Activated T-helper 17 cell treated with anti-CD3 and anti-CD28 coated beads, Interleukin-2, amount 50 U/mL, for 72 hours (primary cell): ENCODE results near the gene PLCXD1. TPM values are rescaled to one million over a fixed set of nuclear protein-coding genes. Genes with fewer than 3 reads are reported as not detected.

Experiments
- ATAC-seq: fragments of 150-1000 bp; cut with Tn5 transposase; replicated peaks from 2 replicates; pipeline ENCODE4 v1.10.0; 2021; ENCODE audit warnings: mild to moderate bottlenecking, moderate library complexity
- H3K27ac Mint-ChIP-seq: one replicate; pipeline ENCODE4 v1.8.0; 2022; ENCODE audit warnings: mixed read lengths
- H3K27me3 Mint-ChIP-seq: one replicate; pipeline ENCODE4 v1.8.0; 2022; ENCODE audit warnings: mixed read lengths
- H3K36me3 Mint-ChIP-seq: one replicate; pipeline ENCODE4 v1.8.0; 2022; ENCODE audit warnings: low read depth, mild to moderate bottlenecking, mixed read lengths
- H3K4me1 Mint-ChIP-seq: one replicate; pipeline ENCODE4 v1.8.0; 2022; ENCODE audit warnings: mixed read lengths
- H3K4me3 Mint-ChIP-seq: one replicate; pipeline ENCODE4 v1.8.0; 2022; ENCODE audit warnings: mild to moderate bottlenecking, mixed read lengths
- H3K9me3 Mint-ChIP-seq: one replicate; pipeline ENCODE4 v1.8.0; 2022; ENCODE audit warnings: mixed read lengths
- total RNA-seq, 2 donors: library from RNA; stranded (reverse); gene quantifications; one replicate each; pipeline ENCODE4 v1.2.3, GENCODE V29; 2022

PLCXD1 gene
- total RNA-seq, 2 donors from 2014 or later = 53.0 to 96.2 TPM

DNA sequence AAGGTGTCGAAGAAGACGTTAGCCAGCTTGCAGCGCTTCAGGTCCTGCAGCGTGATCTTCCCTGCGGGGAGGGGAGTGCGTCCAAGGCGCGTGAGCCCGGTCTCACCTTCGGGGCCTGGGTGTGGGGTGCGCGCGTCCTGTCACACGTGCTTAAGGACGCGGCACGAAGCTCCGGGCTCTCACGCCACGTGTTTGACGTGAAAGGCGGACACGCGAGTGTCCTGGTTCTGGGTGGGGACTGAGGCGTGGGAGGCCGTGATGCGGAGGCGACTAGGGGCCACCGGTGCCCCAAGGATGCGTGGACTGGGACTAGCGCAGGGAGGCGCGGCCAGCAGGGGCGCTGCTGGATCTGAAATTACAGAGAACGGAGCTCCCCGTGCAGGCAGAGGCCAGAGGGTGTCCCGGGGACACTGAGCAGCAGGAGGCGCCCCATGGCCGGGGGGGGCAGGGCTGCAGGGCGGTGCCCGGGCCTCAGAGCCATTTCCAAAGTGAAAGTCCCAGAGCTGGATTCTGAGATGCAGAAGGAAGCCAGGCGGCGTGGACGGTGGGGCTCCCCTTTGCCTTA is 57.7 kb downstream of the PLCXD1 start:
- Mint-ChIP-seq H3K27ac (no peak overlapping the region), H3K9me3 (no peaks in the 10 kb centered on the region), H3K36me3 (peaks cover 7% of the 10 kb centered on the region), H3K27me3 (no peaks in the 10 kb centered on the region), H3K4me1 (peaks cover 6% of the 10 kb centered on the region), H3K4me3 (no peak overlapping the region)
- ATAC-seq = no peak

GRCh38 chrX:340121-340520 is 58.9 kb downstream of the PLCXD1 start:
- Mint-ChIP-seq H3K36me3 (peaks cover 7% of the 10 kb centered on the region), H3K4me1 (peaks cover 6% of the 10 kb centered on the region), H3K27me3 (no peaks in the 10 kb centered on the region), H3K9me3 (no peaks in the 10 kb centered on the region), H3K27ac (no peak overlapping the region), H3K4me3 (no peak overlapping the region)
- ATAC-seq = no peak

GRCh38 chrX:340641-341423 is 59.7 kb downstream of the PLCXD1 start:
- Mint-ChIP-seq H3K27ac (no peak overlapping the region), H3K36me3 (peaks cover 7% of the 10 kb centered on the region), H3K9me3 (no peaks in the 10 kb centered on the region), H3K4me3 (no peak overlapping the region), H3K27me3 (no peaks in the 10 kb centered on the region), H3K4me1 (peaks cover 6% of the 10 kb centered on the region)
- ATAC-seq = no peak

DNA sequence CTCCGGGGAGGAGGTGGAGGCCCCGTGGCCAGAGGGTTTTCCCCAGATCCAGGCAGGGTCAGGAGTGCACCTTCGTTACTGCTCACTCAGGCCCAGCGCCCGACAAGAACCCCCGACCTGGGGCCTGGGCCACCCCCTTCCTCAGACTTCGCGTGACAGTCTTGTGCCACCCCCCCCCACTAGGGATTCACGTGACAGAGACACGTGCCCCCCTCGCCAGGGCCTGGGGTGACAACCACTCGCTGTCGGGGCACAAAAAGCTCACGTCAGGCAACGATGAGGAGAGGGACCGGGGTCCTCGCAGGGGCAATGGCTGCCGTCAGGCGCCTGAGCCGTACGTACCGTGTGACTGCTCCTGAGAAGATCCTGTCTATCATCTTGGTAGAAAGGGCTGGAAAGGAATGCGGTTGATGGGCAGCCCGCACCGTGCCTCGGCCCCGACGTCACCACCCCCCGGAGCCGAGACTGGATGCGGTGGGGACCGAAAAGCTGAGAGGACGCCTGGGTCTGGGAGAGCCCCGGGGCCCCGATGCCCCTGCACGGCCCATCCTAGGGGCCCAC is 60.4 kb downstream of the PLCXD1 start:
- ATAC-seq = no peak
- H3K4me3 Mint-ChIP-seq = no peak overlapping the region
- H3K9me3 Mint-ChIP-seq = no peaks in the 10 kb centered on the region
- H3K4me1 Mint-ChIP-seq = peaks cover 1% of the 10 kb centered on the region
- H3K27ac Mint-ChIP-seq = no peak overlapping the region
- H3K36me3 Mint-ChIP-seq = peaks cover 1% of the 10 kb centered on the region
- no peaks in the 10 kb centered on the region for H3K27me3 Mint-ChIP-seq

GRCh38 chrX:344371-344901 is 63.3 kb downstream of the PLCXD1 start:
- H3K4me1 Mint-ChIP-seq = no peaks in the 10 kb centered on the region
- no peak for ATAC-seq
- H3K27ac Mint-ChIP-seq = no peak overlapping the region
- H3K4me3 Mint-ChIP-seq = no peak overlapping the region
- no peaks in the 10 kb centered on the region for H3K9me3 Mint-ChIP-seq
- H3K27me3 Mint-ChIP-seq = no peaks in the 10 kb centered on the region
- no peaks in the 10 kb centered on the region for H3K36me3 Mint-ChIP-seq

DNA sequence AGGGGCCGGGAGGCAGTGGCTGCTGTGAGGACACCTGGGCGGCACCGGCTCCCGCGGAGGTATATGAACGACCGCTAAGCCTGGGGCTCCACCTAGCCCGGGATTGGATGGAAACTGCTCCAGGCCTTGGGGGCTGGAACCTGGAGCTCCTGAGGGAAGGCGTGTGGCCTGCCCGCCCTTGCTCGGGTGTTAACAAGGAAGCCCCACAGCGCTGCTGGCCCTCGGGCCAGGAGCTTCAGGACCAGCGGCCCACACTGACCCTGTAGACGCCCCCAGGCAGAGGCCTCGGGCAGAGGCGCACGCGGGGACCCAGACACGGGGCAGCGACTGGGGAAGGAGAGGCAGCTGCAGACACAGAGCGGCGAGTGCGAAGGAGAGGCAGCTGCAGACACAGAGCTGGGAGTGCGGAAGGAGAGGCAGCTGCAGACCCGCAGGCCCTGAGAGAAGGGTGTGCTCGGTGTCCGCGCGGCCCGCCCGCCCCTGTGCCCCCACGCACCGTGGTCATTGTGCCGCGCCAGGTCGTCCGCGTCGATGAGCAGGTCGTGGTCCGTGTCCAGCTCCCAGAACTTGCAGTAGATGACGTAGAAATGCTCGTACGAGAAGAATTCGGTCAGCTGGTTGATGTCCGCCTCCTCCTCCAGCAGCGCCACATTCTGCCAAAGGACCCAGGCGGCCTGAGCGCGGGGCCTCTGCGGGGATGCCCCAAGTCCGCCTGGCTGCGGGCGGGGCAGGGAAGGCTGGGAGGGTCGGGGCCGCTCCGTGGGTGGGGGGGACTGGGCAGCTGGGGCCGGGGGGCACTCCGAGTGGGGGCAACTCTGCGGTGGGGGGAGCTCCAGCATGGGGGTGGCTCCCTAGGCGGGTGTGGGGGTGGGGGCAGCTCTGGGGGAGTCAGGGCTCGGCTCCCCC is 64.1 kb downstream of the PLCXD1 start:
- H3K27ac Mint-ChIP-seq = no peak overlapping the region
- H3K27me3 Mint-ChIP-seq = no peaks in the 10 kb centered on the region
- no peaks in the 10 kb centered on the region for H3K36me3 Mint-ChIP-seq
- no peaks in the 10 kb centered on the region for H3K9me3 Mint-ChIP-seq
- ATAC-seq = no peak
- no peak overlapping the region for H3K4me3 Mint-ChIP-seq
- H3K4me1 Mint-ChIP-seq = no peaks in the 10 kb centered on the region

GRCh38 chrX:346034-346813 is 65.0 kb downstream of the PLCXD1 start:
- Mint-ChIP-seq H3K4me3 (no peak overlapping the region), H3K27me3 (no peaks in the 10 kb centered on the region), H3K27ac (no peak overlapping the region), H3K4me1 (no peaks in the 10 kb centered on the region), H3K36me3 (no peaks in the 10 kb centered on the region), H3K9me3 (no peaks in the 10 kb centered on the region)
- ATAC-seq = no peak

GRCh38 chrX:347351-348117 is 66.4 kb downstream of the PLCXD1 start:
- Mint-ChIP-seq H3K4me1 (no peaks in the 10 kb centered on the region), H3K27ac (no peak overlapping the region), H3K4me3 (no peak overlapping the region), H3K27me3 (no peaks in the 10 kb centered on the region), H3K36me3 (no peaks in the 10 kb centered on the region), H3K9me3 (no peaks in the 10 kb centered on the region)
- no peak for ATAC-seq

DNA sequence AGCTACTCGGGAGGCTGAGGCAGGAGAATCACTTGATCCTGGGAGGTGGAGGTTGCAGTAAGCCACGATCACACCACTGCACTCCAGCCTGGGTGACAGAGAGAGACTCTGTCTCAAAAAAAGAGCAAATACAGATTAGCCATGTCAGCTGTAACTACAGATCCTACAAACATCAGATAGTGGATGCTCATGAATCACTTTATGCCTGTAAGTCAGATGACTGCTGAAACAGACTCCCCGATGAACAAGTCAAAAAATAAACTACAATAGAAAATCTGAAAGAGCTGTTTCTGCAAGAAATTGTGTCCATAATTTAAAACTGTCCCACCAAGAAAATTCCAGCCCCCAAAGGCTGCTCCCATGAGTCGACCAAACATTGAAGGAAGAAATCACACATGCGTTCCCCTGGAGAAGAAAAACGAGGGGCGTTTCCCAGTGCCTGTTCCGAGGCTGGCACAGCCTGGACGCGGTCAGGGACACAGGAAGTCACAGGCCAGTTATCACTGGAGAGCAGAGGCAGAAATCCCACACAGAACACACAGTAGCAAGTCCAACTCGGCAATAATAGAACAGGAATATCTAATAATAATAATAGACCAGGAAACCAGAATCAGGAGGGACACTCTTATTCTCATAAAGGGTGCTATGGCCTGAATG is 67.4 kb downstream of the PLCXD1 start:
- Mint-ChIP-seq H3K27me3 (no peaks in the 10 kb centered on the region), H3K36me3 (no peaks in the 10 kb centered on the region), H3K9me3 (no peaks in the 10 kb centered on the region), H3K27ac (no peak overlapping the region), H3K4me1 (no peaks in the 10 kb centered on the region), H3K4me3 (no peak overlapping the region)
- ATAC-seq = no peak

GRCh38 chrX:349196-349595 is 68.0 kb downstream of the PLCXD1 start:
- no peak overlapping the region for H3K27ac Mint-ChIP-seq
- H3K9me3 Mint-ChIP-seq = no peaks in the 10 kb centered on the region
- H3K36me3 Mint-ChIP-seq = no peaks in the 10 kb centered on the region
- no peaks in the 10 kb centered on the region for H3K27me3 Mint-ChIP-seq
- H3K4me1 Mint-ChIP-seq = no peaks in the 10 kb centered on the region
- H3K4me3 Mint-ChIP-seq = no peak overlapping the region
- ATAC-seq = no peak

- Mint-ChIP-seq H3K9me3 (no peaks in the 10 kb centered on the region), H3K36me3 (no peaks in the 10 kb centered on the region), H3K4me3 (no peak overlapping the region), H3K27me3 (no peaks in the 10 kb centered on the region), H3K4me1 (no peaks in the 10 kb centered on the region), H3K27ac (no peak overlapping the region)
- no peak for ATAC-seq
These were observed 68.5 kb downstream of the PLCXD1 start for GRCh38 chrX:349702-350101.

- H3K27me3 Mint-ChIP-seq = no peaks in the 10 kb centered on the region
- ATAC-seq = no peak
- H3K4me1 Mint-ChIP-seq = no peaks in the 10 kb centered on the region
- H3K9me3 Mint-ChIP-seq = no peaks in the 10 kb centered on the region
- no peak overlapping the region for H3K4me3 Mint-ChIP-seq
- H3K36me3 Mint-ChIP-seq = no peaks in the 10 kb centered on the region
- H3K27ac Mint-ChIP-seq = no peak overlapping the region
These were observed 69.0 kb downstream of the PLCXD1 start for GRCh38 chrX:350148-350533.
